WTC11 (cell line): ENCODE data around the gene UTP20. TPM values are rescaled to one million over a fixed set of nuclear protein-coding genes. Genes with fewer than 3 reads are reported as not detected.

ENCODE experiments used
- ATAC-seq: fragments of 200-7000 bp; cut with Tn5 transposase; 2 replicates; pipeline ENCODE4 v1.10.0; 2021; ENCODE audit warnings: mild to moderate bottlenecking, moderate library complexity
- CTCF ChIA-PET: fragments of 300-600 bp; sonication (Branson Sonifier 250); formaldehyde crosslinking; loops from one replicate; lab custom pipeline; 2021; ENCODE audit warnings: antibody characterized with exemption; lab: Charles Lee
- POLR2A ChIA-PET: fragments of 350-600 bp; sonication (Branson Sonifier 250); formaldehyde crosslinking; loops from one replicate; lab custom pipeline; 2021; ENCODE audit warnings: antibody characterized with exemption; lab: Charles Lee
- DNase-seq: peaks from one replicate; pipeline ENCODE4 v3.0.0; 2021; ENCODE audit warnings: low spot score
- H3K27ac Mint-ChIP-seq: 2 replicates; pipeline ENCODE4 v1.8.0; 2021; ENCODE audit warnings: mixed read lengths
- H3K27me3 Mint-ChIP-seq: 2 replicates; pipeline ENCODE4 v1.8.0; 2021; ENCODE audit warnings: low read depth, mild to moderate bottlenecking, moderate library complexity, mixed read lengths
- H3K36me3 Mint-ChIP-seq: 2 replicates; pipeline ENCODE4 v1.8.0; 2021; ENCODE audit warnings: mixed read lengths
- H3K4me1 Mint-ChIP-seq: 2 replicates; pipeline ENCODE4 v1.8.0; 2022; ENCODE audit warnings: mixed read lengths
- H3K4me3 Mint-ChIP-seq: 2 replicates; pipeline ENCODE4 v1.8.0; 2021; ENCODE audit warnings: mild to moderate bottlenecking, moderate library complexity, mixed read lengths
- H3K9me3 Mint-ChIP-seq: 2 replicates; pipeline ENCODE4 v1.8.0; 2021; ENCODE audit warnings: mixed read lengths
- CBFB ChIP-seq: sonication (generic); formaldehyde crosslinking; IDR thresholded peaks from 2 replicates; pipeline ENCODE4 v1.8.1; 2022; ENCODE audit warnings: mild to moderate bottlenecking, low read depth, missing genetic modification reagents
- CREM ChIP-seq: sonication (generic); formaldehyde crosslinking; IDR thresholded peaks from 2 replicates; pipeline ENCODE4 v1.8.1; 2022; ENCODE audit warnings: mild to moderate bottlenecking, missing genetic modification reagents, moderate library complexity
- E2F1 ChIP-seq: sonication (generic); formaldehyde crosslinking; IDR thresholded peaks from 2 replicates; pipeline ENCODE4 v1.8.0; 2022; ENCODE audit warnings: mild to moderate bottlenecking, missing genetic modification reagents
- ERG ChIP-seq: fragments of 250-450 bp; sonication (Bioruptor Pico); IDR thresholded peaks from 2 replicates; pipeline ENCODE4 v1.8.0; 2021; ENCODE audit warnings: mild to moderate bottlenecking
- FOXK1 ChIP-seq: sonication (generic); formaldehyde crosslinking; IDR thresholded peaks from 2 replicates; pipeline ENCODE4 v1.8.0; 2022; ENCODE audit warnings: mild to moderate bottlenecking, moderate library complexity, missing genetic modification reagents
- GRHL2 ChIP-seq: fragments of 250-450 bp; sonication (Bioruptor Pico); IDR thresholded peaks from 2 replicates; pipeline ENCODE4 v1.8.0; 2022; ENCODE audit warnings: mild to moderate bottlenecking, moderate library complexity; ENCODE audit not compliant: insufficient replicate concordance, severe bottlenecking
- GTF2I ChIP-seq: fragments of 250-450 bp; sonication (Bioruptor Pico); conservative IDR thresholded peaks from 2 replicates; pipeline ENCODE4 v1.4.0; 2021; ENCODE audit warnings: mild to moderate bottlenecking
- HMGA2 ChIP-seq: fragments of 250-450 bp; sonication (Bioruptor Pico); IDR thresholded peaks from 2 replicates; pipeline ENCODE4 v1.4.0; 2021; ENCODE audit warnings: mild to moderate bottlenecking, moderate library complexity
- JUN ChIP-seq: sonication (generic); formaldehyde crosslinking; IDR thresholded peaks from 2 replicates; pipeline ENCODE4 v1.8.0; 2023; ENCODE audit warnings: mild to moderate bottlenecking, missing genetic modification reagents
- KAT7 ChIP-seq: sonication (generic); formaldehyde crosslinking; IDR thresholded peaks from 2 replicates; pipeline ENCODE4 v1.8.1; 2023; ENCODE audit warnings: missing genetic modification reagents, mild to moderate bottlenecking, borderline replicate concordance
- MXD4 ChIP-seq: fragments of 250-450 bp; sonication (Bioruptor Pico); IDR thresholded peaks from 2 replicates; pipeline ENCODE4 v1.8.0; 2021; ENCODE audit warnings: mild to moderate bottlenecking, moderate library complexity, borderline replicate concordance
- MYBL2 ChIP-seq: sonication (generic); formaldehyde crosslinking; IDR thresholded peaks from 2 replicates; pipeline ENCODE4 v1.8.1; 2023; ENCODE audit warnings: mild to moderate bottlenecking, moderate library complexity, missing genetic modification reagents
- NFATC4 ChIP-seq: fragments of 250-450 bp; sonication (Bioruptor Pico); IDR thresholded peaks from 2 replicates; pipeline ENCODE4 v1.9.0; 2021; ENCODE audit warnings: mild to moderate bottlenecking
- OVOL2 ChIP-seq: fragments of 250-450 bp; sonication (Bioruptor Pico); IDR thresholded peaks from 2 replicates; pipeline ENCODE4 v1.9.0; 2021; ENCODE audit warnings: mild to moderate bottlenecking, borderline replicate concordance
- RORB ChIP-seq: fragments of 250-450 bp; sonication (Bioruptor Pico); IDR thresholded peaks from 2 replicates; pipeline ENCODE4 v1.9.0; 2021; ENCODE audit warnings: mild to moderate bottlenecking
- SOX15 ChIP-seq: fragments of 250-450 bp; sonication (Bioruptor Pico); IDR thresholded peaks from 2 replicates; pipeline ENCODE4 v1.9.0; 2021; ENCODE audit warnings: mild to moderate bottlenecking
- TCF7 ChIP-seq: sonication (generic); formaldehyde crosslinking; IDR thresholded peaks from 2 replicates; pipeline ENCODE4 v1.8.0; 2022; ENCODE audit warnings: mild to moderate bottlenecking, low read depth, missing genetic modification reagents, moderate library complexity
- TEAD1 ChIP-seq: sonication (generic); formaldehyde crosslinking; IDR thresholded peaks from 2 replicates; pipeline ENCODE4 v1.8.0; 2022; ENCODE audit warnings: mild to moderate bottlenecking, missing genetic modification reagents
- TP53 ChIP-seq: sonication (generic); formaldehyde crosslinking; IDR thresholded peaks from 2 replicates; pipeline ENCODE4 v1.8.1; 2023; ENCODE audit warnings: mild to moderate bottlenecking, missing genetic modification reagents
- ZNF232 ChIP-seq: sonication (generic); formaldehyde crosslinking; IDR thresholded peaks from 2 replicates; pipeline ENCODE4 v1.8.0; 2022; ENCODE audit warnings: mild to moderate bottlenecking, missing genetic modification reagents
- ZNF263 ChIP-seq: sonication (generic); formaldehyde crosslinking; IDR thresholded peaks from 2 replicates; pipeline ENCODE4 v1.8.1; 2022; ENCODE audit warnings: low read depth, mild to moderate bottlenecking, moderate library complexity, missing genetic modification reagents
- ZNF416 ChIP-seq: fragments of 250-450 bp; sonication (Bioruptor Pico); IDR thresholded peaks from 2 replicates; pipeline ENCODE4 v1.9.0; 2021; ENCODE audit warnings: mild to moderate bottlenecking, inconsistent platforms
- ZNF532 ChIP-seq: fragments of 250-450 bp; sonication (Bioruptor Pico); IDR thresholded peaks from 2 replicates; pipeline ENCODE4 v1.9.0; 2021; ENCODE audit warnings: mild to moderate bottlenecking, borderline replicate concordance
- total RNA-seq: library from RNA; stranded (reverse); gene quantifications from 3 replicates; pipeline ENCODE4 v1.2.3, GENCODE V29; 2021
- TF ChIP-seq, protein P1 (sequence below): fragments of 250-450 bp; sonication (Bioruptor Pico); IDR thresholded peaks from 2 replicates; pipeline ENCODE4 v1.9.0; 2021; ENCODE audit warnings: mild to moderate bottlenecking
- TF ChIP-seq, protein P2 (sequence below): fragments of 200-600 bp; IDR thresholded peaks from 2 replicates; pipeline ENCODE4 v1.8.0; 2022; ENCODE audit warnings: antibody characterized with exemption

UTP20 gene
- total RNA-seq, 1 experiment from 2014 or later: 34.1 TPM

- Mint-ChIP-seq H3K9me3 (no peaks in the 10 kb centered on the region), H3K27me3 (no peaks in the 10 kb centered on the region), H3K27ac (no peak overlapping the region), H3K4me3 (no peak overlapping the region), H3K36me3 (peaks cover 51% of the 10 kb centered on the region), H3K4me1 (no peaks in the 10 kb centered on the region)
- DNase-seq (no peak), ATAC-seq (no peak)
- POLR2A ChIA-PET: no interaction called here
- CTCF ChIA-PET: interaction anchor here (1.1 kb wide), 1 partner anchor 9 kb away, joined by 3 read pairs; no protein-coding TSS in a partner anchor
- TF ChIP-seq HMGA2 (CRISPR knock-in tag) (no peak), TP53 (CRISPR knock-in tag) (no peak), ZNF232 (no peak), NFATC4 (CRISPR knock-in tag) (no peak), FOXK1 (CRISPR knock-in tag) (no peak), MYBL2 (CRISPR knock-in tag) (no peak), ZNF263 (CRISPR knock-in tag) (no peak), CREM (CRISPR knock-in tag) (no peak), OVOL2 (CRISPR knock-in tag) (no peak), MXD4 (no peak), RORB (CRISPR knock-in tag) (no peak), GTF2I (CRISPR knock-in tag) (no peak), ZNF532 (no peak), E2F1 (no peak)
- TF ChIP-seq, protein P1, sequence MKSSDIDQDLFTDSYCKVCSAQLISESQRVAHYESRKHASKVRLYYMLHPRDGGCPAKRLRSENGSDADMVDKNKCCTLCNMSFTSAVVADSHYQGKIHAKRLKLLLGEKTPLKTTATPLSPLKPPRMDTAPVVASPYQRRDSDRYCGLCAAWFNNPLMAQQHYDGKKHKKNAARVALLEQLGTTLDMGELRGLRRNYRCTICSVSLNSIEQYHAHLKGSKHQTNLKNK: no peak
- TF ChIP-seq, all 79 proteins: peak for 0
Observed at GRCh38 chr12:101327051-101327450, 47.1 kb downstream of the UTP20 start.

DNA sequence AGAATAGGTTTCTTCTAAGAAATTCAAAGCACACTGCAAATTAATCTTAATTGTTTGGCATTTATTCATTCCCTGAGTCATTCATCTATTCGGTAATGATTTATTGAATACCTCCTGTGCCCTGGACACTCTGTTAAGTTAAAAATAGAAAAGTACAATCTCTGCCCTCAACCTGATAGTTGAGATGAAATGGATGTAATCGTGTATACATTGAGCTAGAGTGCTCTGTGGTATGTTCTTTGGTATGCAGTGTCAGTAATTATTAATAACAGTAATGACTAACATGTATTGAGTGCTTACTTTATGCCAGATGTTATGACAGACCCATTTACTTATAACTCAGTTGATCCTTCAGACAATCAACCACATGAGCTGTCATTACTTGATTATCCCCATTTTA, 47.6 kb downstream of the UTP20 start:
- H3K4me1 Mint-ChIP-seq: no peaks in the 10 kb centered on the region
- H3K27me3 Mint-ChIP-seq: no peaks in the 10 kb centered on the region
- no peak for DNase-seq
- ATAC-seq: no peak
- no peaks in the 10 kb centered on the region for H3K9me3 Mint-ChIP-seq
- ChIA-PET POLR2A (no interaction called here), CTCF (no interaction called here)
- no peak overlapping the region for H3K4me3 Mint-ChIP-seq
- H3K36me3 Mint-ChIP-seq: peaks cover 51% of the 10 kb centered on the region
- H3K27ac Mint-ChIP-seq: no peak overlapping the region
- no peak for TF ChIP-seq ZNF416
- no peak for TF ChIP-seq GRHL2 (CRISPR knock-in tag)
- no peak for TF ChIP-seq ZNF532
- TF ChIP-seq, protein P2, sequence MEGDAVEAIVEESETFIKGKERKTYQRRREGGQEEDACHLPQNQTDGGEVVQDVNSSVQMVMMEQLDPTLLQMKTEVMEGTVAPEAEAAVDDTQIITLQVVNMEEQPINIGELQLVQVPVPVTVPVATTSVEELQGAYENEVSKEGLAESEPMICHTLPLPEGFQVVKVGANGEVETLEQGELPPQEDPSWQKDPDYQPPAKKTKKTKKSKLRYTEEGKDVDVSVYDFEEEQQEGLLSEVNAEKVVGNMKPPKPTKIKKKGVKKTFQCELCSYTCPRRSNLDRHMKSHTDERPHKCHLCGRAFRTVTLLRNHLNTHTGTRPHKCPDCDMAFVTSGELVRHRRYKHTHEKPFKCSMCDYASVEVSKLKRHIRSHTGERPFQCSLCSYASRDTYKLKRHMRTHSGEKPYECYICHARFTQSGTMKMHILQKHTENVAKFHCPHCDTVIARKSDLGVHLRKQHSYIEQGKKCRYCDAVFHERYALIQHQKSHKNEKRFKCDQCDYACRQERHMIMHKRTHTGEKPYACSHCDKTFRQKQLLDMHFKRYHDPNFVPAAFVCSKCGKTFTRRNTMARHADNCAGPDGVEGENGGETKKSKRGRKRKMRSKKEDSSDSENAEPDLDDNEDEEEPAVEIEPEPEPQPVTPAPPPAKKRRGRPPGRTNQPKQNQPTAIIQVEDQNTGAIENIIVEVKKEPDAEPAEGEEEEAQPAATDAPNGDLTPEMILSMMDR: no peak
- TF ChIP-seq ERG: no peak
- TF ChIP-seq CBFB: no peak
- no peak for TF ChIP-seq SOX15 (CRISPR knock-in tag)
- no peak for TF ChIP-seq JUN (CRISPR knock-in tag)
- no peak for TF ChIP-seq TEAD1
- no peak for TF ChIP-seq KAT7 (CRISPR knock-in tag)
- TF ChIP-seq MXD4: no peak
- no peak for TF ChIP-seq TCF7 (CRISPR knock-in tag)
